Middle frontal gyrus (tissue), 1 donor: ENCODE measurements around the gene NR2C2.
"Not testable (repeated sequence)": the region's sequence is repeated elsewhere in the genome, so short reads cannot be mapped to it uniquely, and the experiment has no call there.

Experiments
- DNase-seq: peaks from one replicate; pipeline ENCODE4 v3.0.0-alpha.2; 2015; ENCODE audit warnings: low spot score; ENCODE audit errors: extremely low spot score

Gene NR2C2

GRCh38 chr3:14957925-14958324 is 10.5 kb downstream of the NR2C2 start:
- DNase-seq, result no peak

- no peak for DNase-seq
These were observed 12.1 kb downstream of the NR2C2 start for GRCh38 chr3:14959359-14959943.

- DNase-seq, result no peak
These were observed 15.4 kb downstream of the NR2C2 start for GRCh38 chr3:14962762-14963161.

GRCh38 chr3:14967285-14967684 is 19.9 kb downstream of the NR2C2 start:
- DNase-seq, result no peak

GRCh38 chr3:14969671-14970070 is 22.3 kb downstream of the NR2C2 start:
- DNase-seq, result no peak

GRCh38 chr3:14976317-14976716 is 28.9 kb downstream of the NR2C2 start:
- DNase-seq, result no peak

GRCh38 chr3:14980689-14981088 is 33.3 kb downstream of the NR2C2 start:
- DNase-seq, result no peak

- no peak for DNase-seq
These were observed 37.3 kb downstream of the NR2C2 start for GRCh38 chr3:14984581-14985113.

GRCh38 chr3:14988988-14989394 is 41.6 kb downstream of the NR2C2 start:
- no peak for DNase-seq

GRCh38 chr3:14989943-14990779 is 42.8 kb downstream of the NR2C2 start:
- DNase-seq, result no peak

- DNase-seq, result no peak
These were observed 43.4 kb downstream of the NR2C2 start for GRCh38 chr3:14990780-14991148.

- DNase-seq, result no peak
These were observed 43.9 kb downstream of the NR2C2 start for GRCh38 chr3:14991151-14991742.

- DNase-seq, result no peak
These were observed 44.6 kb downstream of the NR2C2 start for GRCh38 chr3:14991818-14992612.

GRCh38 chr3:14997941-14998340 is 50.6 kb downstream of the NR2C2 start:
- no peak for DNase-seq

GRCh38 chr3:14999182-14999581 is 51.8 kb downstream of the NR2C2 start:
- not testable (repeated sequence) for DNase-seq

GRCh38 chr3:15007681-15008141 is 60.3 kb downstream of the NR2C2 start:
- peak; percentile 15 for DNase-seq

- DNase-seq, result no peak
These were observed 61.8 kb downstream of the NR2C2 start for GRCh38 chr3:15009167-15009566.

- no peak for DNase-seq
These were observed 63.3 kb downstream of the NR2C2 start for GRCh38 chr3:15010664-15011063.

GRCh38 chr3:15011174-15011573 is 63.8 kb downstream of the NR2C2 start:
- DNase-seq, result no peak

- DNase-seq, result no peak
These were observed 67.4 kb downstream of the NR2C2 start for GRCh38 chr3:15014606-15015328.

- DNase-seq, result no peak
These were observed 68.1 kb downstream of the NR2C2 start for GRCh38 chr3:15015456-15015855.
